GM21423 (cell line): ENCODE measurements around the gene ITFG2.
"Not testable (repeated sequence)": the region's sequence is repeated elsewhere in the genome, so short reads cannot be mapped to it uniquely, and the experiment has no call there.

Experiments used
- ATAC-seq: cut with Tn5 transposase; IDR thresholded peaks from one replicate; pipeline ENCODE4 v1.9.1; 2021; ENCODE audit warnings: mild to moderate bottlenecking, moderate library complexity; ENCODE audit not compliant: unreplicated experiment

The ITFG2 gene

GRCh38 chr12:2858944-2859421, 46.5 kb downstream of the ITFG2 start:
- ATAC-seq = no peak

DNA sequence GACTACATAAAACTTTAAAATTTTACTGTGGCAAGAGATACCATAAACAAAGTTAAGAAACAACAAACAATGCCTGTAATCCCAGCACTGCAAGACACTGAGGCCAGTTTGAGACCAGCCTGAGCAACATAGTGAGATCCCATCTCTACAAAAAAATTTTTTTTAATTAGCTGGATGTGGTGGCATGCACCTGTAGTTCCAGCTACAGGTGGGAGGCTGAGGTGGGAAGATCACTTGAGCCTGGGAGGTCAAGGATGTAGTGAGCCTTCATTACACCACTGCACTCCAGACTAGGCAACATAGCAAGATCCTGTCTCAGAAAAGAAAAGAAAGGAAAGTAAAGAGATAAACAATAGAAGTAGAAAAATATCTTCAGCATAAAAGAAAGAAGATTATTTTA, 47.7 kb downstream of the ITFG2 start:
- no peak for ATAC-seq

GRCh38 chr12:2862876-2863275, 50.4 kb downstream of the ITFG2 start:
- ATAC-seq = no peak

GRCh38 chr12:2863402-2863801, 50.9 kb downstream of the ITFG2 start:
- ATAC-seq = not testable (repeated sequence)

GRCh38 chr12:2864198-2864597, 51.7 kb downstream of the ITFG2 start:
- no peak for ATAC-seq

DNA sequence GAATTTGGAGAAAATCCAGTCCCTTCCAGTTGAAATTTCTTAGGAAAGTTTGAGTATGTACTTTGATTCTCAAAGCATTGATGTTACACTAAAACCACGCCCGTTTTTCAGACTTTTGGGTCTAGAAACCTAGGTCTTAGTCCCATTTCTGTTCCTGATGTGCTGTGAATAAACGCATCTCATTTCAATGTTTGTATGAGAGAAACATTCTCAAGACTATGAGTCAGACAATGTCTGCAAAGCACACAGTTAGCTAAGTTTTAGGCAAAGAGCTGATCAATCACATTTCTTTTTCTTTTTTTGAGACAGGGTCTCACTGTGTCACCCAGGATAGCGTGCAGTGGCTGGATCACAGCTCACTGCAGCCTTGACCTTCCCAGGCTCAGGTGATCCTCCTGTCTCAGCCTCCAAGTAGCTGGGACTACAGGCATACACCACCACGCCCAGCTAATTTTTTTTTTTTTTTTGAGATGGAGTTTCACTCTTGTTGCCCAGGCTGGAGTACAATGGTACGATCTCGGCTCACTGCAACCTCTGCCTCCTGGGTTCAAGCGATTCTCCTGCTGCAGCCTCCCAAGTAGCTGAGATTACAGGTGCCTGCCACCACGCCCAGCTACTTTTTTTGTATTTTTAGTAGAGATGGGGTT, 56.6 kb downstream of the ITFG2 start:
- ATAC-seq = not testable (repeated sequence)
